Fibroblast of skin of abdomen (primary cell): ENCODE data around the gene AIFM2. TPM values are rescaled to one million over a fixed set of nuclear protein-coding genes. Genes with fewer than 3 reads are reported as not detected.
"Not testable (repeated sequence)": the region's sequence is repeated elsewhere in the genome, so short reads cannot be mapped to it uniquely, and the experiment has no call there.

ENCODE experiments used
- DNase-seq: peaks from one replicate; pipeline ENCODE4 v3.0.0-alpha.2; 2013
- polyA plus RNA-seq, 2 experiments: library from polyadenylated mRNA; unstranded; fragments of 120-200 nt; gene quantifications; one replicate each; pipeline ENCODE4 v1.2.1, GENCODE V29; 2013; ENCODE audit not compliant: insufficient read length in 2 of 2

The AIFM2 gene
- 5.7 TPM for polyA plus RNA-seq (2013, experiment 1 of 2; ENCODE audit: insufficient read length)
- polyA plus RNA-seq (2013, experiment 2 of 2; ENCODE audit: insufficient read length): 6.2 TPM

GRCh38 chr10:70132098-70133029, at the start of gene AIFM2:
TSS of gene AIFM2 (minus strand) at chr10:70132825. CDS start at chr10:70124084, 8,741 bp downstream.
- peak; percentile 56 for DNase-seq

- DNase-seq: not testable (repeated sequence)
These were observed 46.6 kb upstream of the AIFM2 start for GRCh38 chr10:70179209-70179608.

- DNase-seq: no peak
These were observed 45.6 kb upstream of the AIFM2 start for GRCh38 chr10:70178139-70178725.

- no peak for DNase-seq
These were observed 43.8 kb upstream of the AIFM2 start for GRCh38 chr10:70176441-70176840.

GRCh38 chr10:70175516-70175915, 42.9 kb upstream of the AIFM2 start:
- peak; percentile 33 for DNase-seq

- no peak for DNase-seq
These were observed 41.6 kb upstream of the AIFM2 start for GRCh38 chr10:70174058-70174741.

- no peak for DNase-seq
These were observed 37.2 kb upstream of the AIFM2 start for GRCh38 chr10:70169649-70170364.

GRCh38 chr10:70169011-70169410, 36.4 kb upstream of the AIFM2 start:
- DNase-seq: no peak

- no peak for DNase-seq
These were observed 34.6 kb upstream of the AIFM2 start for GRCh38 chr10:70167246-70167645.

- no peak for DNase-seq
These were observed 33.8 kb upstream of the AIFM2 start for GRCh38 chr10:70166394-70166793.

- DNase-seq: no peak
These were observed 31.5 kb upstream of the AIFM2 start for GRCh38 chr10:70164163-70164562.

- no peak for DNase-seq
These were observed 30.8 kb upstream of the AIFM2 start for GRCh38 chr10:70163448-70163847.

- no peak for DNase-seq
These were observed 30.2 kb upstream of the AIFM2 start for GRCh38 chr10:70162892-70163201.

- no peak for DNase-seq
These were observed 29.7 kb upstream of the AIFM2 start for GRCh38 chr10:70162151-70162891.

- DNase-seq: no peak
These were observed 28.2 kb upstream of the AIFM2 start for GRCh38 chr10:70160798-70161197.

GRCh38 chr10:70159366-70159765, 26.7 kb upstream of the AIFM2 start:
- not testable (repeated sequence) for DNase-seq

- DNase-seq: no peak
These were observed 25.5 kb upstream of the AIFM2 start for GRCh38 chr10:70158113-70158512.

- no peak for DNase-seq
These were observed 22.7 kb upstream of the AIFM2 start for GRCh38 chr10:70155255-70155838.

GRCh38 chr10:70148516-70148915, 15.9 kb upstream of the AIFM2 start:
- no peak for DNase-seq

- no peak for DNase-seq
These were observed 14.6 kb upstream of the AIFM2 start for GRCh38 chr10:70147259-70147625.

- peak; percentile 98 for DNase-seq
These were observed 14.0 kb upstream of the AIFM2 start, which contains the start of gene TYSND1 for GRCh38 chr10:70146489-70147258. TSS of gene TYSND1 (minus strand) at chr10:70146700. CDS start at chr10:70146586, 114 bp downstream.
